Stimulated activated CD8-positive, alpha-beta memory T cell treated with anti-CD3 and anti-CD28 coated beads, Interleukin-4, amount 100 ng/mL, for 48 hours (primary cell): Measurements from ENCODE around the gene RHEBL1.

Experiments used
- DNase-seq: peaks from one replicate; pipeline ENCODE4 v3.0.0-alpha.2; 2020

Gene RHEBL1

DNA sequence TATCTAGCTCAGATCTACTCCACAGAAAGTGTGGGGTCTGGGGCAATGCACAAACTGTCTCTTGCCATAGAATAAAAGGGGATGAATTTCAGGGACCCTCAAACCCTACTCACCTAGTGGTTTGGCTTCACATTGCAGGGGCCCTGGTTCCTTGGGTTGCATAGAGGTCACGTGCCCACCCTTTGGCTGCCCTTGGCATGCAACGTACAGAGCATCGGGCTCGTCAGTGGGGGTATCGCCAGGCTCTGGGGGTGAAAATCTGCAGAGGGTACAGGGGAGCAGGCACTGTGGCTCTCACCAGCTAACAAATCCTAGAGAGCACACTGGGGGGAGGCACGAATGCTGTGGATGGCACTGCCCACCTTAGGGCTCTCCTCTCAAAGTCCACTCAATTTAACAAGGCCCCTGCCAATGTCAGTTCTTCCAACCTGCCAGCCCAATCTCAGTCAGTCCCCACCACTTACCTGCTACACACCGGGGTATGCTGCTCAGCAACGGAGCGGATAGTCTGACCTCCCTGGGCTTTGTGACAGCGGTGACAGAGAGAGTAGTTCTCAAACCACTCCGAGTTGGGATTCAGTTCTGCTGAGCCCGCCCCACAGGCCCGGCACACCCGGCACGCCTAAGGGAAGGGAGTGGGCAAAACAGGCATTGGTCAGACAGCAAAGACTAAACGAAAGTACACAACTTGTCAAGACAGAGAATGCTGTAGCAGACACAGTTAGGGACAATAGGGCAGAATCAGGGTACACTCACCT lies 17.1 kb downstream of the RHEBL1 start:
- no peak for DNase-seq

DNA sequence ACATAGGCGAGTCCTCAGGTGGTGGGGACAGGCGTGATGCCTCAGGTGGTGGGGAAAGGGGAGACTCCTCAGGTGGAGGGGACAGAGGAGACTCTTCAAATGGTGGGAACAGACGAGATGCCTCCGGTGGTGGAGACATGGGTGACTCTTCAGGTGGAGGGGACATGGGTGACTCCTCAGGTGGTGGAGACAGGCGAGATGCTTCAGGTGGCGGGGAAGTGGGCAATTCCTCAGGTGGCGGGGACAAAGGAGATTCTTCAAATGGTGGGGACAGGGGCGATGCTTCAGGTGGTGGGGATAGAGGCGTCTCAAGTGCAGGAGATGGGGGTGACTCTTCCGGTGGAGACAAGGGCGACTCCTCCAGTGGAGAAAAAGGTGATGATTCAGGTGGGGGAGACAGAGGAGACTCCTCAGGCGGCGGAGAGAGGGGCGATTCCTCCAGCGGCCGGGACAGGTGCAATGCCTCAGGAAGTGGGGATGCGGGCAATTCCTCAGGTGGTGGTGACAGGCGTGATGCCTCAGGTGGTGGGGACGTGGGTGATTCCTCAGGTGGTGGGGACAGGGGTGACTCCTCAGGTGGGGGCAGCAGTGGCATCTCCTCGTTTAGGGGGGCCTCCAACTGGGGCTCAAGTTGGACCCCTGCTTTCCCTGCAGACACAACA lies 17.9 kb downstream of the RHEBL1 start:
- DNase-seq = no peak

DNA sequence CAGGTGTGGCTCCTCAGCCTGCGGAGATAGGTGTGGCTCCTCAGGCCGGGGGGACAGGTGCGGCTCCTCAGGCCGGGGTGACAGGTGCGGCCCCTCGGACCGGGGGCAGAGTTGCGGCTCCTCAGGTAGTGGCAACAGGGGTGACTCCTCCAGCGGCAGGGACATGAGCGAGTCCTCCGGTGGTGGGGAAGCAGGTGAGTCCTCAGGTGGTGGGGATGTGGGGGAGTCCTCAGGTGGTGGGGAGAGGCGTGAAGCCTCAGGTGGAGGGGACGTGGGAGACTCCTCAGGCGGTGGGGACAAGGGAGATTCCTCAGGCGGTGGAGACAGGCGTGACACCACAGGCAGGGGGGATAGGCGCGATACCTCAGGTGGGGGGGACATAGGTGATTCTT lies 18.4 kb downstream of the RHEBL1 start:
- no peak for DNase-seq

DNA sequence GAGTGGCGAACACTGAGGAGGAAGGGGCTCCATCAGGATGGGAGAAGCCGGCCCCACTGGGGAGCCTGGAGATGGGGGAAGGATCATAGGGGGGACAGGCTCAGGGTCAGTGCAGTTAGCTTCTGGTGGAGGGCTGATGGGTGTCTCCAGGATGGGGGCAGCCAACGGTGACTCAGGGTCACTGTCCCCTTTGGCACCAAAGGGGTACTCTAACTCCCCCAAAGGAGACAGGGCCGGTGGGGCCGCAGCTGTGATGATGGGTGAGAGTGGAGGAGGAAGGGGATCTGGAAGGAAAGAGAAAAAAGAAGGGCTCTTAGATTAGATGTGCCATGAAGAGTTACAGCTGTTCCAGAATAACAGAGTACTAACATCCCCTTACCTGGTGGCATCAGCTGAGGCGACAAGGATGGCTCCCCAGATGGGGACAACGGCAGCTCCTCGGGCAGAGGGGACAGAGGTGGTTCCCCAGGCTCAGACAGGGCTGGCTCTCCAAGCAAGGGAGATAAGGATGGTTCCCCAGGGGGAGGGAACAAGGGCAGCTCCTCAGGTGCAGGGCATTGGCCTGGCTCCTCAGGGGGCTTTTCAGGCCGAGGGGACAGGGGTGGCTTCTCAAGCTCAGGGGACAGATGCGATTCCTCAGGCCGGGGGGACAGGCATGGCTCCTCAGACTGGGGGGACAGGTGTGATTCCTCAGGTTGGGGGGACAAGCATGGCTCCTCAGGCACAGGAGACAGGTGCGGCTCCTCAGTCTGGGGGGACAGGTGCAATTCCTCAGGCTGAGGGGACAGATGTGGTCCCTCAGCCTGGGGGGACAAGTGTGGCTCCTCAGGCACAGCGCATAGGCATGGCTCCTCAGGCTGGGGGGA lies 19.0 kb downstream of the RHEBL1 start:
- no peak for DNase-seq

DNA sequence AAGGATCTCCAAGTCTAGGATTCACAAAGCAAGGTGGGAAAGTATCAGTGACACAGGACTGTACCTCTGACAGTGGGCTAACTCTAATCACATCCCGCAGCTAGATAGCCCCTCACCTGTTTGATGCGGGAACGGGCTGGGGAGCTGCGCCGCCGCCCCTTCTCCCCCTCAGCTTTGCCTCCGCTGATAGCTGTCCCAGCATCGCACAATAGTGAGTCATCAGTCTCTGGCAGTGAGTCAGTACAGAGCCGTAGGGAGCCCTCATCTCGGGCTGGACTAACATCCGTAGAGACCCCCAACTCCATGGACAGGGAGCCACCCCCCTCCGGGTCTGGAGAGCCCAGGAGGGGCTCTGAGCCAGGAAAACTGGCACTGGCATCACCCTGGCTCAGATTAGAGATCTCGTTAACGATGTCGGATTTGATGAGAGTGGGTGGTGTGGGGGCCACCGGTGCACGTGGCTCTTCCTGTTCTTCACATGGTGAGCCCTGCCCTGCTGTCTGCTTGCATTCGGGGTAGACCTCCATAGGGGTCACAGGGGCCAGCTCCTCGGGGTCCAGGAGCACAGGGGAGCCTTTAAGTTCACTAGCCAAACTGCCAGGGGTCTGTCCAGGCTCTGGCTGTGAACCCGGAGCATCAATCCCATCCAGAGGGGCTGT lies 20.1 kb downstream of the RHEBL1 start:
- no peak for DNase-seq

DNA sequence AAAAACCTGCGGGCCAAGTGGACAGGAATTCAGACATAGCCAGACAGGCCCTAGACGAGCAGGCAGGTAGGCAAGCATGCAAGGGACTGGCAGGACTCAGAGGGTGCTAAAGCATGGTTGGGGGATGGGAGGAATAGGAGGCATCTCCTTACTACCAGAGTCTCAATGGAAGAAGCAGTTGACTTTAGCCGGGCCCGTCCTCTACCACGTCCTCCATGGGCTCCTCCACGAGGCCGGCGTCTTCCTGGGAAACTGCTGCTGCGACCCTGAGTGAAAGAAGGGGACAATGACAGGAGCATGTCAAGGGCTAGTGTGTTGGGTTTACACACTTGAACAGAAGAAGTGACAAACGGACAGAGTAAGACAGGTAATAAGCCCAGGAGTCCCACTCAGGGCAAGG lies 20.8 kb downstream of the RHEBL1 start:
- DNase-seq = no peak

- no peak for DNase-seq
These were observed 23.5 kb downstream of the RHEBL1 start for GRCh38 chr12:49046129-49046895.

GRCh38 chr12:49044660-49045059 lies 25.1 kb downstream of the RHEBL1 start:
- no peak for DNase-seq

DNA sequence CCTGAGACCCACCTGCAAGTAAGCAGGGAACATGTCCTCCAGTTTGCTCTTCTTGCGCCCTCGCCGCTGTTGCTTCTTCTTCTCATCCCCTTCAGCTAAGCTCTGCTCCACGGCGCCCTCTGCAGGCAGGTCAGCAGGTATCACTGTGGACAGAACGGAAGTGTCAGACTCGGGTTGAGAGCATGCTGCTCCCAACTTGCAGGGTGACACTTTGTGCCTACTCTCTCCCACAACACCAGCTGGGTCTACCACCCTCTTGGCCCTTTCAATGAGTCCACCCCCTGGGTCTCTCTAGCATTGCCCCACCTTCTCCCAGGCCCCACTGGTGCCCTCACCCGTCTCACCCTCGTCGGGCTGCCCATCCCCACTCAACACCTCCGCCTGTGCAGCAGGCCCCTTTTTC lies 25.9 kb downstream of the RHEBL1 start:
- peak; percentile 92 for DNase-seq

GRCh38 chr12:49043241-49043640 lies 26.5 kb downstream of the RHEBL1 start:
- no peak for DNase-seq

DNA sequence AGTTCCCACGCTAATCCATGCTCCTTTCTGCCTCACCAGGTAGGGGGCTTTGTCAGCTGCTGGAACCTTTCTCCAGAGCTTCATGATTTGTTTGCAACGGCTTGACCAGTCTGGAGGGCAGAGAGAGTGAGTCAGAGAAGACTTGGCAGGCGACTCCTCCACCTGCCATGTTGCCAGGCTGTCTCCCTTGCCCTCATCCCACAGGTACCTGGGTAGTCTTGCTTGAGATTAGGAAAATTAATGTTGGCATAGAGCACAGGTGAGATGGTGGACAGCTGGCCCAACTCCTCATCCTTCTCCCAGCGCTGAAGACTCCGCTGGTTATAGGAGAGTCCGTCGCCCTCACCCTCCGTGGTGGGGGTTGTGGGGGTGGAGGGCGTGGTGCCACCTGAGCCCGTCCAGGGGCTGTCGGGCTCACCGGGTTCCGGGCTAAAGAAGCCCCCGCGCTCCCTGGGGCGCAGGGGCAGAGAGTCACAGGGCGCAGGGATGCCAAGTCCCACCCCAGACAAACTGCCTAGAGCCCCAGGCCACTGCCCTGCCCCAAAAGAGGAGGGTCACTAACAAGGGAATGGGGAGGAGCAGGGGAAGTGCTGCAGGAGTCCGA lies 27.8 kb downstream of the RHEBL1 start:
- no peak for DNase-seq

- no peak for DNase-seq
These were observed 28.5 kb downstream of the RHEBL1 start for GRCh38 chr12:49041036-49041880.

DNA sequence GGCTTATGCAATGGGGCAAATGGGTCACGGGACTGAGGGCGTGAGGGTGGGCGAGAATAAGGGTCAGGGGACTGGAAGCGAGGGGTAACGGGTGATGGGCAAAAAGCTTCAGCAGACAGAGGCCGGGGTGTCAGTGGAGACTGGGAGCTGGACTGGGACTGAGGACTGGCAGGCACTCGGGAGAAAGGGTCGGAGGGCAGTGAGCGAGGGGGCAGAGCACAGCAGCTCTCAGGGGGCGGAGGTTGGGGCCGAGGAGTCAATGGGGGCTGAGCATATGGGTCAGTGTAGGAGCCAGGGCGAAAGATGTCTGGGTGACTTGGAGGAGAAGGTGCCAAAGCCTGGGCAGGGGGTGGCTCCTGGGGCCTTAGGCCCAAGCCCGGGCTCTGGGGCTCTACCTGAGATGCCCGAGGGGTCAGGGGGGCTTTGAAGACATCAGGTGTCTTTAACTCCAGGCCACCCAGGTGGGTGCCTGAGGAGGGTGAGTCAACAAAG lies 29.4 kb downstream of the RHEBL1 start:
- DNase-seq = no peak

DNA sequence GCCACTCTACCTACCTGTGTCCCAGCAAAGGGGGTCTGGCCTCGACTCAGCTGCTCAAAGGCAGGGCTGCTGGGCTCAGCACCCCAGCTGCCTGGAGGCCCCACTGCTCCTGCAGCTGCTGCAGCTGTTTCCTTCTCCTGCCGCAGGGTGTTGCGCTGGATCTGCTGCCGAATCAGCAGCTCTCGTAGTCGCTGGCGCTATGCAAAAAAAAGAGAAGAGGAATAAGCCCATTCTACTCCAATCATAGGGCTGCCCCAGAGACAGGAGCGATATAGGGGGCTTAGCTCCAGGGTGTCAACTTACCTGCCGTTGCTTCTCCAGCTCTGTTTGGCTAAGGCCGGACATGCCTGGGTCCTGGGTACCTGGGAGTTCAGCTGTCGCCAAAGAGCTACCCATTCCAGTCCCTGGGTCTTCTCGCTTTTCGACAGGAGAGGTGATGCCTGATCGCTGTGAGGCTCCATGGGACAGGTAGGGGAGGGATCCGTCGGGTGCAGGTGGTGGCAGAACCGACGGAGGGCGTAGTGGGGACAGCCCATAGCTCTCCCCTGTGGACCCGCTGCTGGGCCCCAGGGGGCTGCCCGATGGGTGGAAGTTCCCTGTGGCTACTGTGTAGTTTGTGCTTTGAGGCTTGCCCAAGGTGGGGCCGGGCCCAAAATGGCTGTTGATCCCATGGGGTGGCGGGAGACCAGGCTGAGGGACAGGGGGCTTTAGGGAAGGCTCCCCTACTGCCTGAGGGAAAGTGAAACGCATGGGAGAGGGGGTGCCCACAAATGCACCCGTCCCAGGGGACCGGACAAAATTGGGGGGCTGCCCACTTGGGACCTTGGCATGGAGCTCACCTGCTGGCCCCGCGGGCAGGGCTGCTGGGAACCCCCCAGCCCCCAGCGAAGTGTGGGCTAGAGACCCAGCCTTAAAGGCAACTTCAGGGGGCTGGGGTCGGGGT lies 30.1 kb downstream of the RHEBL1 start:
- DNase-seq = no peak

- DNase-seq = no peak
These were observed 31.4 kb downstream of the RHEBL1 start for GRCh38 chr12:49038291-49038955.

DNA sequence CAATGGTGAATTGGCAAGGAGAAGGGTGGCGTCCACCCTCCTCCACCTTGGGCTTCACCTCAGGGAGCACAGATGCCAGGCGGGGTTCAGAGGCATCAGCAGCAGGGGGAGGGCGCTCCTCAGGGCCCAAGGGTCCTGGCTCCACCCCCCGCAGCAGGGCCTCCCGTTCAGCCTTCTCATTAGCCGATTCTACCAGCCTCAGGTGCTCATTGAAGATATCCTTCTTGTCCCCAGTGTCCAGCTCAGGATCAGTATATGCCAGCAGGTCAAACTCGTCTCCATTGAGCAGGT lies 31.9 kb downstream of the RHEBL1 start:
- no peak for DNase-seq

DNA sequence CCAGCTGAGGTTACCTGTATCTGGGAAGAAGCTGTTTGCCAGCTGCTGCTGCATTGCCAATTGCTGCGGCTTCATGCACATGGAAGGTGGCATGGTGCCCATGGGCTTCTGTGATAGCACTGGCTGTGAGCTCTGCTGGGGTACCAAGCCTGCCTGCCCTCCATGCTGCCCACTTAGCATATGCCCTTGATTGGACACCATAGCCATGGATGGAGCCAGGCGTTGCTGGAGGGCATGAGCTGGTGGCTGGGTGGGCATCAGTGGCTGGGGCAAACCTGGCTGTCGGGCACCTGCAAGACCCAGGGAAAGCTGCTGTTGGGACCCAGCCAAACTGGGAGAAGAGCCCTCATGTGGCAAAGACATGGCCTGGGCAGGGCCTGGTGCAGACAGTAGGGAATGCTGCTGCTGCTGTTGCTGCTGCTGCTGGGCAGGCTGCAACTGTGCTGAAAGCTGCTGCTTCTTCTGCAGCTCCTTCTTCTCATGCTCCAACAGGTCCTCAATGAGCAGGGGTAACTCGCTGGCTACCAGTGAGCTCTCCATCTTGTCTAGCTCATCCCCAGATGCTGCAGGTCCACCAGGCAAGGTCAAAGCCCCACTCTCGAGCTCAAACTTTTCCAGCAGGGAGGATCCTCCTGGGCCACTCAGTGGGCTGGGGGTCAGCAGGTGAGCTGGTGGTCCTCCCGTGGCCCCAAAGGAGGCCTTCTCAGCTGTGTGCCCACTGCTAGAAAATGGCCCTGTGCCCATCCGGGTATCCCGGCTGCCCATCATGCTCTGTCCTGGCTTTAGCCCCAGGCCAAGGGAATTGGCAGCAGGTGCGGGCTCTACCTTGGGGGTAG lies 32.5 kb downstream of the RHEBL1 start:
- DNase-seq = no peak

DNA sequence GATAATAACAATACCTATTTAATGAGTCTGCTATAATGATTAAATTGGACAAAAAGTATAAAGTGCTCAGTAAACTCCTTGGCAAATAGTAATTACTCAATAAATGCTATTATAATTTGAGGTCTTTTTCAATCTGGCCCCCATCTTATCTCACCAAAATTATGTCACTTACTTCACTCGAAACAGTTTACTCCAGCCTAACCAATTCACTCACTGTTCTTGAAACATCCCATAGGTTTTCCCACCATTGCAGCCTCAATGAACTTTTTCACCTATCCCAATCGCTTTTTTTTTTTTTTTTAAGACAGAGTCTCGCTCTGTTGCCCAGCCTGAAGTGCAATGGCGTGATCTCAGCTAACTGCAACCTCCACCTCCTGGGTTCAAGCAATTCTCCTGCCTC lies 33.8 kb downstream of the RHEBL1 start:
- no peak for DNase-seq

DNA sequence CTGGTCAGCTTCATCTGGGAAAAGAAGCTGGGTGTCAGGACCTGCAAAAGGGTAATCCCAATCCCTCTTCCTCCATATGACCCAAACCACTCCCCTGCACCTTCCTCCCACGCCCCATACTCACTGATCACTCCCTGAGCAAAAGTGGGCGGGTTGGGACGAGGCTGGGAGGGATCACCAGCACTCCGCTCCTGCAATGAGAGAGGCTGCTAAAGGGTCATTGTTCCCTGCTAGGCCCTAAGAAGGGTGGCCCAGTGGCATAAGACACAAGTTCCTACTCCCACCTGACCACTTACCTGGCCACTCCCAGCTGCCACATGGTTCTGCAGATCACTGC lies 35.5 kb downstream of the RHEBL1 start:
- no peak for DNase-seq
